Endothelial cell of umbilical vein (primary cell): ENCODE measurements around the gene SCIMP. TPM values are rescaled to one million over a fixed set of nuclear protein-coding genes. Genes with fewer than 3 reads are reported as not detected.

ENCODE experiments used
- BruUV-seq: library from RNA; stranded (reverse); fragments of 400-500 nt; replicated peaks from 2 replicates; lab custom pipeline; 2021; lab: Mats Ljungman, UMichigan
- CTCF ChIA-PET: fragments of 300-600, 350-600 bp; sonication (Branson Sonifier 250); formaldehyde crosslinking; loops from one replicate; lab custom pipeline; 2021; ENCODE audit warnings: antibody characterized with exemption, inconsistent platforms; lab: Charles Lee
- POLR2A ChIA-PET: fragments of 300-600, 350-600 bp; sonication (Branson Sonifier 250); formaldehyde crosslinking; loops from one replicate; lab custom pipeline; 2021; ENCODE audit warnings: antibody characterized with exemption, inconsistent platforms; lab: Charles Lee
- DNase-seq: peaks from one replicate; pipeline ENCODE4 v3.0.0-alpha.2; 2011; ENCODE audit warnings: low read depth, low spot score
- FAIRE-seq: peaks from 2 replicates; lab custom pipeline; 2011; peaks lifted over from hg19 to GRCh38; lab: Jason Lieb, UNC
- H2AFZ ChIP-seq: 2 replicates; pipeline ENCODE4 v1.6.0; 2012; ENCODE audit warnings: low read depth, low read length, control low read depth, inconsistent platforms
- H3K27ac ChIP-seq: 2 replicates; pipeline ENCODE4 v1.5.1; 2011; ENCODE audit warnings: low read depth, mild to moderate bottlenecking, control low read depth, low read length, moderate library complexity; ENCODE audit not compliant: insufficient read depth
- H3K27me3 ChIP-seq, 2 experiments: 2 replicates each; pipeline versions ENCODE4 v1.6.0 to v1.6.1; 2011; ENCODE audit warnings: low read length in 2 of 2, mixed read lengths in 1 of 2; ENCODE audit not compliant: control insufficient read depth in 2 of 2, insufficient read depth in 2 of 2
- H3K36me3 ChIP-seq, 2 experiments: 2 replicates in 1 of 2; 3 replicates in 1 of 2; pipeline ENCODE4 v1.5.1; 2011; ENCODE audit warnings: low read length in 2 of 2, mild to moderate bottlenecking in 1 of 2, moderate library complexity in 1 of 2; ENCODE audit not compliant: control insufficient read depth in 2 of 2, insufficient read depth in 2 of 2; ENCODE audit errors: extremely low read depth in 1 of 2
- H3K4me1 ChIP-seq: 3 replicates; pipeline ENCODE4 v1.5.1; 2011; ENCODE audit warnings: mild to moderate bottlenecking, low read length; ENCODE audit not compliant: control insufficient read depth, insufficient read depth; ENCODE audit errors: extremely low read depth
- H3K4me2 ChIP-seq: 2 replicates; pipeline ENCODE4 v1.6.1; 2011; ENCODE audit warnings: low read length, control low read depth, mixed read lengths; ENCODE audit not compliant: insufficient read depth
- H3K4me3 ChIP-seq, 3 experiments: fragments of 200-600 bp in 1 of 3; sonication (generic), shearing (Covaris generic) in 1 of 3; replicated peaks in 1 of 3; 2 replicates each; pipeline ENCODE4 v1.5.1; 2011 to 2016; ENCODE audit warnings: control low read depth in 3 of 3, low read length in 3 of 3, mild to moderate bottlenecking in 2 of 3, inconsistent platforms in 1 of 3, low read depth in 1 of 3, moderate library complexity in 1 of 3; ENCODE audit not compliant: insufficient read depth in 1 of 3
- H3K79me2 ChIP-seq: 2 replicates; pipeline ENCODE4 v1.6.0; 2012; ENCODE audit warnings: low read length, inconsistent platforms; ENCODE audit not compliant: control insufficient read depth, insufficient read depth
- H3K9ac ChIP-seq: replicated peaks from 2 replicates; pipeline ENCODE3; 2011; ENCODE audit warnings: low read length, control low read depth; ENCODE audit not compliant: insufficient read depth; ENCODE audit errors: extremely low read depth
- H3K9me1 ChIP-seq: replicated peaks from 3 replicates; pipeline ENCODE4 v1.6.0; 2011; ENCODE audit warnings: mild to moderate bottlenecking, low read length; ENCODE audit not compliant: control insufficient read depth, insufficient read depth; ENCODE audit errors: extremely low read depth
- H3K9me3 ChIP-seq: replicated peaks from 2 replicates; pipeline ENCODE4 v1.5.1; 2012; ENCODE audit warnings: low read length, inconsistent platforms; ENCODE audit not compliant: control insufficient read depth, insufficient read depth
- H4K20me1 ChIP-seq: replicated peaks from 2 replicates; pipeline ENCODE3; 2011; ENCODE audit warnings: mild to moderate bottlenecking, low read length; ENCODE audit not compliant: control insufficient read depth, insufficient read depth; ENCODE audit errors: extremely low read depth
- EZH2 ChIP-seq: IDR thresholded peaks from 2 replicates; pipeline ENCODE4 v1.6.1; 2012; ENCODE audit warnings: borderline replicate concordance, low read depth, mild to moderate bottlenecking, moderate library complexity, low read length, inconsistent platforms; ENCODE audit not compliant: severe bottlenecking
- FOS ChIP-seq: IDR thresholded peaks from 2 replicates; pipeline ENCODE4 v1.6.1; 2011; ENCODE audit warnings: mild to moderate bottlenecking, low read length, moderate library complexity, borderline replicate concordance; ENCODE audit not compliant: insufficient read depth
- GATA2 ChIP-seq: IDR thresholded peaks from 2 replicates; pipeline ENCODE4 v1.7.0; 2011; ENCODE audit warnings: low read depth, mild to moderate bottlenecking, moderate library complexity, mixed read lengths, low read length; ENCODE audit not compliant: insufficient read length, insufficient read depth
- JUN ChIP-seq: IDR thresholded peaks from 2 replicates; pipeline ENCODE4 v1.6.1; 2011; ENCODE audit warnings: borderline replicate concordance, low read depth; ENCODE audit not compliant: insufficient read length, insufficient read depth
- MYC ChIP-seq: IDR thresholded peaks from one replicate; pipeline ENCODE4 v1.6.1; 2011; ENCODE audit warnings: mild to moderate bottlenecking, low read depth, low read length
- POLR2A ChIP-seq: IDR thresholded peaks from 2 replicates; pipeline ENCODE4 v1.6.1; 2012; ENCODE audit warnings: low read depth, mild to moderate bottlenecking, control low read depth, low read length
- POLR2AphosphoS5 ChIP-seq: IDR thresholded peaks from 2 replicates; pipeline ENCODE4 v1.6.1; 2012; ENCODE audit warnings: low read depth, mild to moderate bottlenecking, control low read depth, low read length, moderate library complexity; ENCODE audit not compliant: insufficient read depth
- dilution Hi-C: fragments of 300-500 bp; cut with MboI; formaldehyde crosslinking; loops from one replicate; pipeline ENCODE4 v1.15.0; 2019; ENCODE audit warnings: low sequenced_read_pairs; ENCODE audit not compliant: extremely low pct_ligation_motif_present
- intact Hi-C: fragments of 100-400 bp; cut with micrococcal nuclease; formaldehyde crosslinking; loops from one replicate; pipeline ENCODE4 v1.10.0; 2022
- polyA plus RNA-seq, 4 experiments: library from polyadenylated mRNA; depleted of rRNA in 3 of 4; stranded (reverse) in 3 of 4; unstranded in 1 of 4; fragments of >200 nt; gene quantifications; 2 replicates each; pipeline versions ENCODE4 v1.2.1 to v1.2.3, GENCODE V29; 2011 to 2012; ENCODE audit warnings: missing spikeins in 1 of 4
- total RNA-seq: library from RNA; stranded (reverse); gene quantifications from 2 replicates; pipeline ENCODE4 v1.2.3, GENCODE V29; 2021
- TF ChIP-seq, protein P1 (sequence below): IDR thresholded peaks from 2 replicates; pipeline ENCODE4 v1.6.1; 2011; ENCODE audit not compliant: insufficient read depth, insufficient read length
- TF ChIP-seq, protein P2 (sequence below), 2 donors: IDR thresholded peaks; 1 replicate in 1 of 2; 2 replicates in 1 of 2; pipeline ENCODE4 v1.5.1; 2011; ENCODE audit warnings: low read length in 2 of 2, mild to moderate bottlenecking in 2 of 2, moderate library complexity in 2 of 2, control low read depth in 1 of 2, inconsistent platforms in 1 of 2, low read depth in 1 of 2; ENCODE audit not compliant: insufficient read depth in 1 of 2; ENCODE audit errors: extremely low read depth in 1 of 2

Gene SCIMP
- total and polyA plus RNA-seq, 2 donors (not counting 3 experiments of a cell fraction or from before 2014, with no cell fraction given), result not detected

DNA sequence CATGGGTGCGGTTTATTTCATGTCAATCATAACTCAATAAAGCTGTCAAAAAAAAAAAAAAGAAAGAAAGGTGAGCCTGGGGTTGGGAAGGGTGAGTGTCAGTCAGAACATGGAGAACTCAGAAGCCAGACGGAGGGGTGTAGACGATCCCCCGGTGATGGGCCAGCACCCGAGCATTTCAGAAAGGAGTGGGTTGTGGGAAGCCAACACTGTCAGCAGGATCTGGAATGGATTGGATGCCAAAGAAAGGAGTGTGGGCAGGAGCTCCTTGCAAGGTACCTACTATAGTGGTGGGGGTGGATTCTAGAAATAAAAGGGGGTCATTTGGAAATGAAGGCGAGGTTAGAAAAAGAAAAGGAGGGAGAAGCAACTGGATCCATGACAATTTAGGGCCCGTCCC is 19.8 kb upstream of the SCIMP start:
- no peaks in the 10 kb centered on the region for H3K36me3 ChIP-seq
- no peaks in the 10 kb centered on the region for H3K9me3 ChIP-seq
- ChIA-PET CTCF (interaction anchor here (1.1 to 1.6 kb wide), 3 partner anchors 17 to 185 kb away, joined by 4 to 5 read pairs (median 5); partner anchors contain the start of gene C1QBP), POLR2A (no interaction called here)
- FAIRE-seq, result no peak
- no peaks in the 10 kb centered on the region for H4K20me1 ChIP-seq
- no peak overlapping the region for H3K9ac ChIP-seq
- no peak for DNase-seq
- no peak for TF ChIP-seq JUN
- no peak for TF ChIP-seq EZH2
- no peak for TF ChIP-seq FOS
- TF ChIP-seq MYC, result no peak
- no peak for TF ChIP-seq POLR2AphosphoS5
- TF ChIP-seq POLR2A, result no peak
- no peak for TF ChIP-seq GATA2
- TF ChIP-seq, protein P1, sequence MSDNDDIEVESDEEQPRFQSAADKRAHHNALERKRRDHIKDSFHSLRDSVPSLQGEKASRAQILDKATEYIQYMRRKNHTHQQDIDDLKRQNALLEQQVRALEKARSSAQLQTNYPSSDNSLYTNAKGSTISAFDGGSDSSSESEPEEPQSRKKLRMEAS, result no peak
- TF ChIP-seq, protein P2, sequence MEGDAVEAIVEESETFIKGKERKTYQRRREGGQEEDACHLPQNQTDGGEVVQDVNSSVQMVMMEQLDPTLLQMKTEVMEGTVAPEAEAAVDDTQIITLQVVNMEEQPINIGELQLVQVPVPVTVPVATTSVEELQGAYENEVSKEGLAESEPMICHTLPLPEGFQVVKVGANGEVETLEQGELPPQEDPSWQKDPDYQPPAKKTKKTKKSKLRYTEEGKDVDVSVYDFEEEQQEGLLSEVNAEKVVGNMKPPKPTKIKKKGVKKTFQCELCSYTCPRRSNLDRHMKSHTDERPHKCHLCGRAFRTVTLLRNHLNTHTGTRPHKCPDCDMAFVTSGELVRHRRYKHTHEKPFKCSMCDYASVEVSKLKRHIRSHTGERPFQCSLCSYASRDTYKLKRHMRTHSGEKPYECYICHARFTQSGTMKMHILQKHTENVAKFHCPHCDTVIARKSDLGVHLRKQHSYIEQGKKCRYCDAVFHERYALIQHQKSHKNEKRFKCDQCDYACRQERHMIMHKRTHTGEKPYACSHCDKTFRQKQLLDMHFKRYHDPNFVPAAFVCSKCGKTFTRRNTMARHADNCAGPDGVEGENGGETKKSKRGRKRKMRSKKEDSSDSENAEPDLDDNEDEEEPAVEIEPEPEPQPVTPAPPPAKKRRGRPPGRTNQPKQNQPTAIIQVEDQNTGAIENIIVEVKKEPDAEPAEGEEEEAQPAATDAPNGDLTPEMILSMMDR (IDR thresholded peaks at IDR 0.05; ENCODE audit: extremely low read depth in 1 of 2, insufficient read depth in 1 of 2, low read depth in 1 of 2, low read length in 2 of 2), result no peak
- dilution Hi-C loops, result no loop called here
- H3K9me1 ChIP-seq, result no peaks in the 10 kb centered on the region
- no peaks in the 10 kb centered on the region for H3K79me2 ChIP-seq
- H2AFZ ChIP-seq, result no peak overlapping the region
- no peaks in the 10 kb centered on the region for H3K4me1 ChIP-seq
- no TSS peak for BruUV-seq
- intact Hi-C loops, result no loop called here
- H3K27ac ChIP-seq, result no peak overlapping the region
- H3K27me3 ChIP-seq, result no peaks in the 10 kb centered on the region
- H3K4me2 ChIP-seq, result no peak overlapping the region
- no peak overlapping the region for H3K4me3 ChIP-seq
